H9 (cell line): ENCODE results near the gene ANP32E. TPM values are rescaled to one million over a fixed set of nuclear protein-coding genes. Genes with fewer than 3 reads are reported as not detected.

Source experiments
- DNase-seq: peaks from one replicate; pipeline ENCODE4 v3.0.0-alpha.2; 2017
- H2AFZ ChIP-seq: one replicate; pipeline ENCODE4 v1.6.1; 2013; ENCODE audit warnings: mild to moderate bottlenecking, low read length, control low read depth, moderate library complexity
- H2AK5ac ChIP-seq: 2 replicates; pipeline ENCODE4 v1.6.1; 2013; ENCODE audit warnings: low read length, control low read depth, mixed read lengths; ENCODE audit not compliant: insufficient read length
- H2BK120ac ChIP-seq: one replicate; pipeline ENCODE4 v1.6.1; 2013; ENCODE audit warnings: low read depth, mild to moderate bottlenecking, low read length, control low read depth, inconsistent platforms; ENCODE audit not compliant: poor library complexity, severe bottlenecking
- H2BK12ac ChIP-seq: 2 replicates; pipeline ENCODE4 v1.6.1; 2013; ENCODE audit warnings: low read length, control low read depth, mixed read lengths, low read depth; ENCODE audit not compliant: insufficient read length
- H2BK15ac ChIP-seq: 2 replicates; pipeline ENCODE4 v1.6.1; 2013; ENCODE audit warnings: low read depth, low read length, control low read depth
- H2BK20ac ChIP-seq: one replicate; pipeline ENCODE4 v1.6.1; 2013; ENCODE audit warnings: low read depth, mild to moderate bottlenecking, low read length, control low read depth, inconsistent platforms; ENCODE audit not compliant: poor library complexity, severe bottlenecking
- H2BK5ac ChIP-seq: 2 replicates; pipeline ENCODE4 v1.6.1; 2013; ENCODE audit warnings: low read length, control low read depth, mixed read lengths; ENCODE audit not compliant: insufficient read length
- H3K14ac ChIP-seq: 2 replicates; pipeline ENCODE4 v1.6.1; 2013; ENCODE audit warnings: low read length, control low read depth; ENCODE audit not compliant: insufficient read depth
- H3K18ac ChIP-seq: 2 replicates; pipeline ENCODE4 v1.6.1; 2013; ENCODE audit warnings: low read depth, mild to moderate bottlenecking, mixed read lengths, low read length, control low read depth; ENCODE audit not compliant: insufficient read length
- H3K23ac ChIP-seq: 2 replicates; pipeline ENCODE4 v1.6.1; 2013; ENCODE audit warnings: low read length, control low read depth, mixed read lengths, low read depth; ENCODE audit not compliant: insufficient read length
- H3K23me2 ChIP-seq: 2 replicates; pipeline ENCODE4 v1.6.1; 2013; ENCODE audit warnings: low read depth, mild to moderate bottlenecking, mixed read lengths, low read length, control low read depth; ENCODE audit not compliant: insufficient read length, poor library complexity, severe bottlenecking
- H3K27ac ChIP-seq: 2 replicates; pipeline ENCODE4 v1.5.1; 2013; ENCODE audit warnings: low read length, control low read depth, mixed read lengths, low read depth; ENCODE audit not compliant: insufficient read length
- H3K27me3 ChIP-seq: 2 replicates; pipeline ENCODE4 v1.6.1; 2013; ENCODE audit warnings: low read length, control low read depth, inconsistent platforms; ENCODE audit not compliant: insufficient read depth
- H3K4ac ChIP-seq: 2 replicates; pipeline ENCODE4 v1.6.1; 2013; ENCODE audit warnings: low read depth, mild to moderate bottlenecking, control low read depth, inconsistent platforms, low read length, moderate library complexity
- H3K4me1 ChIP-seq: 2 replicates; pipeline ENCODE4 v1.6.1; 2013; ENCODE audit warnings: low read length, control low read depth, inconsistent platforms; ENCODE audit not compliant: insufficient read depth
- H3K4me2 ChIP-seq: 2 replicates; pipeline ENCODE4 v1.6.1; 2013; ENCODE audit warnings: low read length, control low read depth, mixed read lengths; ENCODE audit not compliant: insufficient read length, insufficient read depth
- H3K56ac ChIP-seq: 2 replicates; pipeline ENCODE4 v1.6.1; 2013; ENCODE audit warnings: low read depth, mild to moderate bottlenecking, mixed read lengths, low read length, control low read depth; ENCODE audit not compliant: insufficient read length
- H3K79me1 ChIP-seq: 2 replicates; pipeline ENCODE4 v1.6.1; 2013; ENCODE audit warnings: low read depth, mild to moderate bottlenecking, moderate library complexity, low read length, control low read depth, inconsistent platforms; ENCODE audit not compliant: insufficient read depth, poor library complexity, severe bottlenecking
- H3K79me2 ChIP-seq: 2 replicates; pipeline ENCODE4 v1.6.1; 2013; ENCODE audit warnings: low read length, control low read depth, inconsistent platforms; ENCODE audit not compliant: insufficient read depth
- H3K9ac ChIP-seq: 2 replicates; pipeline ENCODE4 v1.6.1; 2013; ENCODE audit warnings: low read length, control low read depth, mixed read lengths; ENCODE audit not compliant: insufficient read length; ENCODE audit errors: extremely low read depth
- H3K9me3 ChIP-seq: one replicate; pipeline ENCODE4 v1.6.1; 2013; ENCODE audit warnings: low read depth, low read length, inconsistent platforms; ENCODE audit not compliant: control insufficient read depth
- H3T11ph ChIP-seq: one replicate; pipeline ENCODE4 v1.6.1; 2013; ENCODE audit warnings: mild to moderate bottlenecking, low read length, control low read depth, inconsistent platforms
- H4K20me1 ChIP-seq: one replicate; pipeline ENCODE4 v1.6.1; 2013; ENCODE audit not compliant: control insufficient read depth, insufficient read length, insufficient read depth
- H4K5ac ChIP-seq: 2 replicates; pipeline ENCODE4 v1.6.1; 2013; ENCODE audit warnings: low read depth, mild to moderate bottlenecking, mixed read lengths, low read length, control low read depth; ENCODE audit not compliant: insufficient read length
- H4K8ac ChIP-seq: replicated peaks from 2 replicates; pipeline ENCODE4 v1.6.1; 2013; ENCODE audit warnings: low read length, control low read depth, mixed read lengths, low read depth; ENCODE audit not compliant: insufficient read length
- H4K91ac ChIP-seq: 2 replicates; pipeline ENCODE4 v1.6.1; 2013; ENCODE audit warnings: low read depth, mild to moderate bottlenecking, moderate library complexity, mixed read lengths, low read length, control low read depth; ENCODE audit not compliant: insufficient read length
- H3K27ac Mint-ChIP-seq, 3 experiments: 2 replicates in 2 of 3; 3 replicates in 1 of 3; pipeline ENCODE4 v1.8.0; 2020 to 2021; ENCODE audit warnings: mixed read lengths in 3 of 3, mild to moderate bottlenecking in 1 of 3, moderate library complexity in 1 of 3
- H3K27me3 Mint-ChIP-seq: 2 replicates; pipeline ENCODE4 v1.8.0; 2021; ENCODE audit warnings: low read depth, mild to moderate bottlenecking, moderate library complexity, mixed read lengths
- H3K36me3 Mint-ChIP-seq, 3 experiments: 2 replicates in 2 of 3; 3 replicates in 1 of 3; pipeline ENCODE4 v1.8.0; 2020 to 2021; ENCODE audit warnings: low read depth in 3 of 3, mixed read lengths in 3 of 3; ENCODE audit not compliant: insufficient read depth in 1 of 3
- H3K4me1 Mint-ChIP-seq, 2 experiments: 2 replicates each; pipeline ENCODE4 v1.8.0; 2020; ENCODE audit warnings: mixed read lengths in 2 of 2
- H3K4me3 Mint-ChIP-seq, 2 experiments: 2 replicates in 1 of 2; 3 replicates in 1 of 2; pipeline ENCODE4 v1.8.0; 2020 to 2021; ENCODE audit warnings: mild to moderate bottlenecking in 2 of 2, mixed read lengths in 2 of 2, moderate library complexity in 1 of 2
- H3K9me3 Mint-ChIP-seq, 2 experiments: 2 replicates in 1 of 2; 3 replicates in 1 of 2; pipeline ENCODE4 v1.8.0; 2020; ENCODE audit warnings: mild to moderate bottlenecking in 2 of 2, mixed read lengths in 2 of 2, moderate library complexity in 1 of 2
- WGBS: extraction: QIAGEN DNeasy Blood & Tissue Kit; methylation state at CpG from one replicate; pipeline ENCODE4 v1.1.7; 2013; ENCODE audit warnings: missing lambda C conversion rate, low lambda C conversion rate, mixed read lengths; ENCODE audit not compliant: insufficient read length; ENCODE audit errors: extremely low coverage; 5-methylcytosine and 5-hydroxymethylcytosine counted together
- total RNA-seq: library from RNA; stranded (reverse); gene quantifications from 2 replicates; pipeline ENCODE4 v1.2.1, GENCODE V29; 2021
- TF ChIP-seq, protein P1 (sequence below): fragments of 200-600 bp; sonication (generic); conservative IDR thresholded peaks from 3 replicates; pipeline ENCODE4 v1.8.0; 2021; ENCODE audit warnings: antibody characterized with exemption, mild to moderate bottlenecking

ANP32E gene
- total RNA-seq, 1 experiment from 2014 or later = 106 TPM

GRCh38 chr1:150280138-150280707, 44.3 kb upstream of the ANP32E start:
- Histone ChIP-seq H3K9ac (no peak overlapping the region), H3K4me1 (no peaks in the 10 kb centered on the region), H3K9me3 (no peaks in the 10 kb centered on the region), H3K4ac (no peak overlapping the region), H2BK12ac (no peak overlapping the region), H3K79me2 (no peaks in the 10 kb centered on the region), H3K23ac (no peak overlapping the region), H4K8ac (no peak overlapping the region), H2BK15ac (no peak overlapping the region), H2AFZ (no peak overlapping the region), H3K23me2 (peaks cover 17% of the 10 kb centered on the region), H3K27me3 (no peaks in the 10 kb centered on the region), H2BK20ac (no peak overlapping the region), H4K5ac (no peak overlapping the region), H3T11ph (no peak overlapping the region), H3K4me2 (no peak overlapping the region), H4K20me1 (no peaks in the 10 kb centered on the region), H3K18ac (no peak overlapping the region), H2BK5ac (no peak overlapping the region), H2AK5ac (no peak overlapping the region), H3K14ac (no peak overlapping the region), H3K79me1 (no peaks in the 10 kb centered on the region), H4K91ac (no peak overlapping the region), H2BK120ac (no peak overlapping the region), H3K56ac (no peak overlapping the region), H3K27ac (no peak overlapping the region)
- peak overlapping the region in 1 of 2 experiments; percentile 47; a peak in 3 of 5 replicates for H3K4me3 Mint-ChIP-seq
- peak overlapping the region in 2 of 3 experiments; percentile 5 to 15; a peak in 2 of 7 replicates for H3K27ac Mint-ChIP-seq
- H3K9me3 Mint-ChIP-seq = no peaks in the 10 kb centered on the region; a peak in 2 of 5 replicates
- H3K36me3 Mint-ChIP-seq = peaks cover 4 to 37% (median 22%) of the 10 kb centered on the region in 3 experiments; a peak in 6 of 7 replicates
- peaks cover 22 to 27% of the 10 kb centered on the region in 2 experiments for H3K4me1 Mint-ChIP-seq
- WGBS = no CpG with 5 or more reads among the region's 6 CpGs
- H3K27me3 Mint-ChIP-seq = peaks cover 18% of the 10 kb centered on the region
- DNase-seq = no peak
- TF ChIP-seq, protein P1, sequence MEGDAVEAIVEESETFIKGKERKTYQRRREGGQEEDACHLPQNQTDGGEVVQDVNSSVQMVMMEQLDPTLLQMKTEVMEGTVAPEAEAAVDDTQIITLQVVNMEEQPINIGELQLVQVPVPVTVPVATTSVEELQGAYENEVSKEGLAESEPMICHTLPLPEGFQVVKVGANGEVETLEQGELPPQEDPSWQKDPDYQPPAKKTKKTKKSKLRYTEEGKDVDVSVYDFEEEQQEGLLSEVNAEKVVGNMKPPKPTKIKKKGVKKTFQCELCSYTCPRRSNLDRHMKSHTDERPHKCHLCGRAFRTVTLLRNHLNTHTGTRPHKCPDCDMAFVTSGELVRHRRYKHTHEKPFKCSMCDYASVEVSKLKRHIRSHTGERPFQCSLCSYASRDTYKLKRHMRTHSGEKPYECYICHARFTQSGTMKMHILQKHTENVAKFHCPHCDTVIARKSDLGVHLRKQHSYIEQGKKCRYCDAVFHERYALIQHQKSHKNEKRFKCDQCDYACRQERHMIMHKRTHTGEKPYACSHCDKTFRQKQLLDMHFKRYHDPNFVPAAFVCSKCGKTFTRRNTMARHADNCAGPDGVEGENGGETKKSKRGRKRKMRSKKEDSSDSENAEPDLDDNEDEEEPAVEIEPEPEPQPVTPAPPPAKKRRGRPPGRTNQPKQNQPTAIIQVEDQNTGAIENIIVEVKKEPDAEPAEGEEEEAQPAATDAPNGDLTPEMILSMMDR = no peak
